GM19328 (cell line): Measurements from ENCODE around the gene PTGR1.
"Not testable (repeated sequence)": the region's sequence is repeated elsewhere in the genome, so short reads cannot be mapped to it uniquely, and the experiment has no call there.

Experiments used
- ATAC-seq: cut with Tn5 transposase; IDR thresholded peaks from one replicate; pipeline ENCODE4 v1.9.1; 2021; ENCODE audit warnings: mild to moderate bottlenecking, moderate library complexity; ENCODE audit not compliant: unreplicated experiment

The PTGR1 gene

DNA sequence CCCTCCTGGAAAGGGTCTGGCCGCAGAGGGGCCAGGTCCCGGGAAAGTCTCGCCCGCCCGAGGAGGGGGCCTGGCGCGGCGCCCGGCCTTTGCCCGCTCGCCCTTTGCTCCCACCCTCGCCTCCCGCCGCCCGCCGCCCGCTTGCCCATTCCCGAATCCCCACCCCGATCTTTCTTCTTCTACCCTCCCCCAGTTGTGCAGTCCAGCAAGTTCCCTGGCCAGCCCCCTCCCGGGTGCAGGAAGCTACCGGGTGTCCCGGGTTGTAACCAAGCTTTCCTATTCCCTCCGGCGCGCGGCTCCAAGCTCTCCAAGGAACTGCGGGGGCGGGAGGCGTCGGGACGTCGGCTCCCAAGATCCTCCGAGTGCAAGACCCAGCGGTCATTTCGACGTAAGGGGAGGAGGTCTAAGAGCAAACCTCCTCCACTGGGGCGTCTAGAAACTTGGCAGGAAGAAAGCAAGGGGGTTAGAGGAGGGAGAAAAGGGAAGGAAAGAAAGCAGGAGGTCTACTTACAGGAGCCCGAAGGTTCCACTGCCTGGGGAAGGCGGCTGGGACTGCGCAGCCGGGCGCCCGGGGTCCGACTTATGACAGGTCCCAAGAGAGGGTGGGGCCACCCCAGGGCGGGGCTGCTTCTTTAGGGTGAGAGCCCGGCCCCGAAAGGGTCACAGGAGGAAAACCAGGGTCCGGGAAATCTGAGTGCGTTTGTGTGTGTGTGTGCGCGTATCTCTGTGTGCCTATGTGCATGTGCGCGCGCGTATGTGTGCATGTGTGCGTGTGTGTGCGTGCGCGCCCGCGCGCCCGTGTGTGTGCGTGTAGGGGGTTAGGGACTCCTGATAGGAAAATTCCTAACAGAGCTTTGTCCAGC, at the start of gene PTGR1:
PTGR1 (minus strand) TSS at position 556 of the 863 bp plus-strand sequence. CDS start 2,225 bp downstream, outside the sequence.
- no peak for ATAC-seq

GRCh38 chr9:111649016-111649415, 49.6 kb upstream of the PTGR1 start:
- ATAC-seq = no peak

- ATAC-seq = no peak
Measured at GRCh38 chr9:111648066-111648465, 48.6 kb upstream of the PTGR1 start.

GRCh38 chr9:111646417-111646816, 47.0 kb upstream of the PTGR1 start:
- ATAC-seq = no peak

GRCh38 chr9:111645806-111646205, 46.4 kb upstream of the PTGR1 start:
- no peak for ATAC-seq

GRCh38 chr9:111644195-111644772, 44.8 kb upstream of the PTGR1 start:
- ATAC-seq = no peak

GRCh38 chr9:111637421-111637950, 38.0 kb upstream of the PTGR1 start:
- no peak for ATAC-seq

- no peak for ATAC-seq
Measured at GRCh38 chr9:111634860-111635259, 35.4 kb upstream of the PTGR1 start.

DNA sequence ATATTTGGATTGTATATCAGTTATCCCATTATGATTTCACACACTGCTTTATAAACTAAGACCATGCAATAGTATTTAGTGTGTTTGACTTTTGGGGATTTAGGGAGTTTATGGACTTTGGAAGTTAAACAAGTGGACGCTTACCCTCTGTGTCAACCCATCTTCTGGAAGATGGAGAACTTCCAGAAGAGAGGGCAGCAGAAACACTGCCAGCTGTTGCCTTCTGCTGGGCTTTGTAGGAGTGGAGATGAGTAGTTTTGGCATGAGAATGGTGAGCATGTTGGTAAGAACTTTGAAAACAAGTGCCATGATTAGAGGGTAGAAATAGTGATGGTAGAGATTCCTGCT, 33.9 kb upstream of the PTGR1 start:
- no peak for ATAC-seq

- no peak for ATAC-seq
Measured at GRCh38 chr9:111632695-111633388, 33.4 kb upstream of the PTGR1 start.

DNA sequence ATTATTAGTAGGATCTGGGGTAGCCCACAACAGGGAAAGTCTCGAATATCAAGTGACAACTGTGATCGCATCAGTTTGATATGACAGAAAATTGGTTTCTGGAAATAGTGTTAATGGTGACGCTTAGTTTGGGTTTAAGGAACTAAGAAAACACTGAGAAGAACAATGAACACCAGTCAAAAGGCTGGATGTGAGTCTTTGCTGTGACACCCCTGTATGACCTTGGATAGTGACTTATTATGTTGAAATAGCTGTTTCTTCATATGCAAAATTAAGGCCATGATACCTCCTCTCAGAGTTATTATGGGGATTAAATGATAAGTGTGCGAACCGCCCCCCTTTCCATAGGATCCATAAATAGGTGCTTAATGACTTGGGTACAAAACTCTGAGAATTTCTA, 32.6 kb upstream of the PTGR1 start:
- no peak for ATAC-seq

DNA sequence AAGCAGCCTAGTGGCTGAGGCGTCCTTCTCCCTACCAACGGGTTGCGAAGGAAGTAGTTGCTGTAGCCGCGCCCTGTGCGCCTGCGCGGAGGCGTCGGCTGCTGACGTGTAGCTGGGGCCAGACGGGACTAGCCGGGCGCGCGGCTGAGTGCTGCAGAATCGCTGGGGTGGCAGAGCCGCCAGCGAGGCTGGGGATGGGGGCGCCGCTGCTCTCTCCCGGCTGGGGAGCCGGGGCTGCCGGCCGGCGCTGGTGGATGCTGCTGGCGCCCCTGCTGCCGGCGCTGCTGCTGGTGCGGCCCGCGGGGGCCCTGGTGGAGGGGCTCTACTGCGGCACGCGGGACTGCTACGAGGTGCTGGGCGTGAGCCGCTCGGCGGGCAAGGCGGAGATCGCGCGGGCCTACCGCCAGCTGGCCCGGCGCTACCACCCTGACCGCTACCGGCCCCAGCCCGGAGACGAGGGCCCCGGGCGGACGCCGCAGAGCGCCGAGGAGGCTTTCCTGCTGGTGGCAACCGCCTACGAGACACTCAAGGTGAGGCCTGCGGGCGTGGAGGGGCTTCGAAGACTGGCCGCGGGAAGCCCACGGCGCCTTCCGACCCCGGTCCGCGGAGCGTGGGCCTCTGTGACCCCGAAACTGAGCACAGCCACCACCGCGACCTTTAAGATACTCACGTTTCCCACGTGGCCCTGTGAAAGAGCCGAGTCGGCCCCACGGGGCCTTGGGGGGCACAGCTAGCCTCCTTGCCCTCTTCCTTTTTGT, 31.9 kb upstream of the PTGR1 start, which contains the start of gene DNAJC25:
DNAJC25 (plus strand) TSS at position 121 of the 758 bp plus-strand sequence; CDS start at position 195, 74 bp downstream.
- peak; percentile 95 for ATAC-seq

DNA sequence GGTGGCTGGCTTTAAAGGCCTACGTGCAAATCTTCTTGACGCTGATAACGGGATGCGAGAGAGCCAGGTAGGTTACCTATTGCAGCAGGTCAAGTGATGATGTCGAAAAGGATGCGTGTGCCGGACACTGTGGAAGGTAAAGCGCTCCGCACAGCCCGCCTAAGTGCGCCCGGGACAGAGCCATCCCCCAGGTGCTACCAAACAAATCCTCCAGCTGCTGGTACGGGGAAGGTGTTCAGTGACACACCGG, 31.4 kb upstream of the PTGR1 start:
- ATAC-seq = no peak

- ATAC-seq = peak; percentile 21
Measured at GRCh38 chr9:111630182-111630963, 30.9 kb upstream of the PTGR1 start.

GRCh38 chr9:111628411-111628810, 29.0 kb upstream of the PTGR1 start:
- ATAC-seq = no peak

- no peak for ATAC-seq
Measured at GRCh38 chr9:111627260-111627963, 28.0 kb upstream of the PTGR1 start.

GRCh38 chr9:111622626-111623025, 23.2 kb upstream of the PTGR1 start:
- ATAC-seq = no peak

- ATAC-seq = no peak
Measured at GRCh38 chr9:111621895-111622480, 22.5 kb upstream of the PTGR1 start.

- not testable (repeated sequence) for ATAC-seq
Measured at GRCh38 chr9:111617349-111617748, 17.9 kb upstream of the PTGR1 start.
